Measurements from ENCODE around the gene LTB4R.

DNA sequence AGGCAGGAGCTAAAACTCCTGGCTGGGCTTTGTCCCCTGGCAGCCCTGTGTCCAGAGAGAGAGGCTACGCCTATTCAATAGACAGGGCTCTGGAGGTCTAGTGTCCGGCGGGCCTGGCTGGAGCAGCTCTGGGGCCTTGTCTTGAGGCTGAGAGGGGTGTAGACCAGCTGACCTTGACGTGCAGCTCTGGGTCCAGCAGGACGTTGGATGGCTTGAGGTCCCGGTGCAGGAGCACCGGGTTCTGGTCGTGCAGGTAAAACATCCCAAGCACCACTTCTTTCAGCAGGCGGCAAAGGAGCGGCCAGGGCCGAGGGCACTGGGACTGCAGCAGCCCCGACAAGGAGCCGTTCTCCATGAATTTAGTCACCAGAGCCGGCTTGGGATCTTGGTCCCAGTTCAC, 27.5 kb downstream of the LTB4R start:
- no peak for TF ChIP-seq EP300 (IDR thresholded peaks at IDR 0.05)
- TF ChIP-seq, protein P1, sequence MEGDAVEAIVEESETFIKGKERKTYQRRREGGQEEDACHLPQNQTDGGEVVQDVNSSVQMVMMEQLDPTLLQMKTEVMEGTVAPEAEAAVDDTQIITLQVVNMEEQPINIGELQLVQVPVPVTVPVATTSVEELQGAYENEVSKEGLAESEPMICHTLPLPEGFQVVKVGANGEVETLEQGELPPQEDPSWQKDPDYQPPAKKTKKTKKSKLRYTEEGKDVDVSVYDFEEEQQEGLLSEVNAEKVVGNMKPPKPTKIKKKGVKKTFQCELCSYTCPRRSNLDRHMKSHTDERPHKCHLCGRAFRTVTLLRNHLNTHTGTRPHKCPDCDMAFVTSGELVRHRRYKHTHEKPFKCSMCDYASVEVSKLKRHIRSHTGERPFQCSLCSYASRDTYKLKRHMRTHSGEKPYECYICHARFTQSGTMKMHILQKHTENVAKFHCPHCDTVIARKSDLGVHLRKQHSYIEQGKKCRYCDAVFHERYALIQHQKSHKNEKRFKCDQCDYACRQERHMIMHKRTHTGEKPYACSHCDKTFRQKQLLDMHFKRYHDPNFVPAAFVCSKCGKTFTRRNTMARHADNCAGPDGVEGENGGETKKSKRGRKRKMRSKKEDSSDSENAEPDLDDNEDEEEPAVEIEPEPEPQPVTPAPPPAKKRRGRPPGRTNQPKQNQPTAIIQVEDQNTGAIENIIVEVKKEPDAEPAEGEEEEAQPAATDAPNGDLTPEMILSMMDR (IDR thresholded peaks at IDR 0.05): no peak
- TF ChIP-seq POLR2A (IDR thresholded peaks at IDR 0.05): no peak
- TF ChIP-seq POLR2AphosphoS5 (IDR thresholded peaks at IDR 0.05): no peak
